Caco-2 (cell line): ENCODE results near the gene CALML3. TPM values are rescaled to one million over a fixed set of nuclear protein-coding genes. Genes with fewer than 3 reads are reported as not detected.

Source experiments
- BruUV-seq: library from RNA; stranded (reverse); fragments of 400-500 nt; replicated peaks from 2 replicates; lab custom pipeline; 2021; lab: Mats Ljungman, UMichigan
- CTCF ChIA-PET: fragments of 300-600 bp; sonication (Branson Sonifier 250); formaldehyde crosslinking; loops from one replicate; lab custom pipeline; 2022; ENCODE audit warnings: antibody characterized with exemption; lab: Charles Lee
- POLR2A ChIA-PET: fragments of 300-600 bp; sonication (Branson Sonifier 250); formaldehyde crosslinking; loops from one replicate; lab custom pipeline; 2022; ENCODE audit warnings: antibody characterized with exemption; lab: Charles Lee
- DNase-seq, 2 experiments: peaks; one replicate each; pipeline versions ENCODE4 v3.0.0 to v3.0.0-alpha.2; 2020 to 2022
- H3K27me3 ChIP-seq: replicated peaks from 2 replicates; pipeline ENCODE4 v1.6.0; 2011; ENCODE audit warnings: low read length; ENCODE audit not compliant: control insufficient read depth, insufficient read depth
- H3K36me3 ChIP-seq: 2 replicates; pipeline ENCODE4 v1.5.1; 2011; ENCODE audit warnings: low read length; ENCODE audit not compliant: control insufficient read depth, insufficient read depth
- H3K4me1 ChIP-seq: fragments of 250-450 bp; sonication (Bioruptor Pico); 2 replicates; pipeline ENCODE4 v1.5.1; 2020; ENCODE audit warnings: mild to moderate bottlenecking
- H3K4me3 ChIP-seq: 2 replicates; pipeline ENCODE4 v1.5.1; 2011; ENCODE audit warnings: low read depth, mild to moderate bottlenecking, control low read depth, low read length
- H3K9me3 ChIP-seq: fragments of 250-450 bp; sonication (Bioruptor Pico); 2 replicates; pipeline ENCODE4 v1.5.1; 2020; ENCODE audit warnings: mild to moderate bottlenecking, moderate library complexity
- H3K27ac Mint-ChIP-seq: one replicate; pipeline ENCODE4 v1.8.0; 2022; ENCODE audit warnings: mixed read lengths; ENCODE audit not compliant: unreplicated experiment
- H3K27me3 Mint-ChIP-seq: one replicate; pipeline ENCODE4 v1.8.0; 2022; ENCODE audit warnings: mixed read lengths; ENCODE audit not compliant: insufficient read depth, unreplicated experiment
- H3K36me3 Mint-ChIP-seq: one replicate; pipeline ENCODE4 v1.8.0; 2022; ENCODE audit warnings: mild to moderate bottlenecking, mixed read lengths; ENCODE audit not compliant: insufficient read depth, unreplicated experiment
- H3K4me1 Mint-ChIP-seq: one replicate; pipeline ENCODE4 v1.8.0; 2022; ENCODE audit warnings: low read depth, mixed read lengths; ENCODE audit not compliant: unreplicated experiment
- H3K4me3 Mint-ChIP-seq: one replicate; pipeline ENCODE4 v1.8.0; 2022; ENCODE audit warnings: mild to moderate bottlenecking, moderate library complexity, mixed read lengths; ENCODE audit not compliant: unreplicated experiment
- H3K9me3 Mint-ChIP-seq: one replicate; pipeline ENCODE4 v1.8.0; 2022; ENCODE audit warnings: mixed read lengths; ENCODE audit not compliant: unreplicated experiment
- intact Hi-C: fragments of 100-400 bp; cut with micrococcal nuclease; formaldehyde crosslinking; loops from one replicate; pipeline ENCODE4 v1.10.0; 2022; ENCODE audit not compliant: unreplicated experiment
- total RNA-seq: library from RNA; stranded (reverse); gene quantifications from 2 replicates; pipeline ENCODE4 v1.2.3, GENCODE V29; 2022
- TF ChIP-seq, protein P1 (sequence below), 2 experiments: fragments of 200-600 bp in 1 of 2; IDR thresholded peaks; 1 replicate in 1 of 2; 2 replicates in 1 of 2; pipeline versions ENCODE4 v1.5.1 to v1.8.0; 2011 to 2022; ENCODE audit warnings: antibody characterized with exemption in 1 of 2, control low read depth in 1 of 2, inconsistent platforms in 1 of 2, low read depth in 1 of 2, low read length in 1 of 2, mild to moderate bottlenecking in 1 of 2, moderate library complexity in 1 of 2; ENCODE audit not compliant: insufficient read depth in 1 of 2, severe bottlenecking in 1 of 2, unreplicated experiment in 1 of 2

CALML3 gene
- total RNA-seq, 1 experiment from 2014 or later = 0.18 TPM

DNA sequence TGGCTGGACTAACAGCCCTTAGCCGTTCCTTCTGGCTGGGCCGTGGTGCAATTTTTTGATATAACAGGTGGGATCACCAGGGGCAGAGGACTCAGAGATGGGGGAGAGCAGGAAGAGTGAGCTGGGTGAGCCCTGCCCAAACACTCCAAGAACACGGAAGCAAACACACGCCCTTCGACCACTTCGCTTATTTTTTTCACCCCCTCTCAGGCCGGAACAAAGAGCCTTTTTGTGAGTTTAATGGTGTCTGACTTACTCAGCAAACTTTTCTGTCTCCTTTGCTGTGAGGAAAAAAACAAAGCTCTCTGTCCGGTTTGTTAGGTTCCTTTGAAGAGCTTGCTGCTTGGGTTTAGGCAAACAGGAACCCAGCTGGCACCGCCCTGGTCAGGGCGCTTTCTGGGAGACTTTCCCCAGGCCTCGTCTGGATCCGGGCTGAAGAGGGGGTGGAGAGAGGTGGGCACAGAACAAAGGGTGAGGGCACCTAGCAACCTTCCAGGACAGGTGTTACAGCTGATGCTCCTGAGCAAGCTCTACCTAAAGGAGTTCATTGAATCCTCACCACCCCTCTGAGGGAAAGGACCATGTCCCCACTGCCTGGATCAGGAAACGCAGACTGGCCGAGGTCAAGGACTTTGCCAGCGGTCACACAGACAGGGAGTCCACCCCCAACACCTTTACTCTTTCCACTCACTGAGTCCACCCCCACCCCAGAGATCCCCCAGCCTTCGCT is 23.3 kb downstream of the CALML3 start:
- Histone ChIP-seq H3K9me3 (peaks cover 4% of the 10 kb centered on the region), H3K4me1 (peaks cover 65% of the 10 kb centered on the region), H3K36me3 (no peaks in the 10 kb centered on the region), H3K4me3 (no peak overlapping the region), H3K27me3 (no peaks in the 10 kb centered on the region)
- Mint-ChIP-seq H3K27ac (no peak overlapping the region), H3K4me1 (peaks cover 21% of the 10 kb centered on the region), H3K9me3 (no peaks in the 10 kb centered on the region), H3K27me3 (no peaks in the 10 kb centered on the region), H3K4me3 (no peak overlapping the region), H3K36me3 (no peaks in the 10 kb centered on the region)
- peak; percentile 65 to 75 for DNase-seq
- no TSS peak for BruUV-seq
- intact Hi-C loops = loop anchor here (1.0 to 2.0 kb wide), 2 partner anchors 19 to 30 kb away; no protein-coding TSS in a partner anchor
- ChIA-PET POLR2A (interaction anchor here (0.9 to 1.8 kb wide), 6 partner anchors 19 to 102 kb away, joined by 4 to 14 read pairs (median 5); no protein-coding TSS in a partner anchor), CTCF (interaction anchor here (0.6 to 1.5 kb wide), 5 partner anchors 19 to 450 kb away, joined by 4 to 9 read pairs (median 5); no protein-coding TSS in a partner anchor)
- TF ChIP-seq, protein P1, sequence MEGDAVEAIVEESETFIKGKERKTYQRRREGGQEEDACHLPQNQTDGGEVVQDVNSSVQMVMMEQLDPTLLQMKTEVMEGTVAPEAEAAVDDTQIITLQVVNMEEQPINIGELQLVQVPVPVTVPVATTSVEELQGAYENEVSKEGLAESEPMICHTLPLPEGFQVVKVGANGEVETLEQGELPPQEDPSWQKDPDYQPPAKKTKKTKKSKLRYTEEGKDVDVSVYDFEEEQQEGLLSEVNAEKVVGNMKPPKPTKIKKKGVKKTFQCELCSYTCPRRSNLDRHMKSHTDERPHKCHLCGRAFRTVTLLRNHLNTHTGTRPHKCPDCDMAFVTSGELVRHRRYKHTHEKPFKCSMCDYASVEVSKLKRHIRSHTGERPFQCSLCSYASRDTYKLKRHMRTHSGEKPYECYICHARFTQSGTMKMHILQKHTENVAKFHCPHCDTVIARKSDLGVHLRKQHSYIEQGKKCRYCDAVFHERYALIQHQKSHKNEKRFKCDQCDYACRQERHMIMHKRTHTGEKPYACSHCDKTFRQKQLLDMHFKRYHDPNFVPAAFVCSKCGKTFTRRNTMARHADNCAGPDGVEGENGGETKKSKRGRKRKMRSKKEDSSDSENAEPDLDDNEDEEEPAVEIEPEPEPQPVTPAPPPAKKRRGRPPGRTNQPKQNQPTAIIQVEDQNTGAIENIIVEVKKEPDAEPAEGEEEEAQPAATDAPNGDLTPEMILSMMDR (IDR thresholded peaks at IDR 0.05; ENCODE audit: insufficient read depth in 1 of 2, low read depth in 1 of 2, low read length in 1 of 2, severe bottlenecking in 1 of 2, unreplicated experiment in 1 of 2) = no peak

DNA sequence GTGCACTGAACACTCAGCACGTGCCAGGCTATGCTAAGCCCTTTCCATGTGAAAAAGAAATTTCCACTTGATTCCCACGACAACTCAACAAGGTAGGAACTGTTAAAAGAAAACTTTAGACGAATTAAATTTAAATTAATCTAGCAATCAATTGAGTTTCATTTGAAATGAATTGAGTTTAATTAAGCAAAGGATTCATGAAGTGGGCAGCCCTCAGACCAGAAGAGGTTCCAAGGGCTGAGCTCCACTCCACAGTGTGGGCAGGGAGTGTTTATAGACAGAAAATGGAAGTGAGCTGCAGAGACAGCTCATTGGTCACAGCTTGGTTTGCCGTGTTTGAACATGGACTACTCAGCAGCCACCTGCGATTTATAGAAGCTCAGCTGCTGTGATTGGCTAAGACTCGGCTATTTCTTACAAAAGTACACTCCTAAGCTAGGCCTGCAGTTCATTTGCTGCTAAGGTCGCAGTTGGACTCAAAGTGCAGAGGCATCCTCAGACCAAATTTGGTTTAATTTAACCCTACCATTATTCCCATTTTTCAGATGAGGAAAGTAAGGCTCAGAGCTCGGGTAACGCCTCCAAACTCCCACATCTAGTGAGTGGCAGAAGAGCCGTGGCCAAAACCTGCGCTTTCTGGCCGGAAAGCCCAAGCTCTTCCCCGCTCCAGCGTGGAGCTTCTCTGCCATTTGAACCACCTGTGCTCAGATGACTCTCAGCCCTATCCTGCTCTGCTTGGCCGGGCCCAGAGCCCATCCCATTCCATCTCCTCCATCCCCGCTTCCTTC is 24.9 kb downstream of the CALML3 start:
- Mint-ChIP-seq H3K9me3 (no peaks in the 10 kb centered on the region), H3K4me1 (peaks cover 24% of the 10 kb centered on the region), H3K36me3 (no peaks in the 10 kb centered on the region), H3K27me3 (no peaks in the 10 kb centered on the region), H3K4me3 (no peak overlapping the region), H3K27ac (no peak overlapping the region)
- no peak overlapping the region for H3K4me3 ChIP-seq
- DNase-seq = peak in 1 of 2 experiments; percentile 30
- TF ChIP-seq, protein P1 (IDR thresholded peaks at IDR 0.05; ENCODE audit: insufficient read depth in 1 of 2, low read depth in 1 of 2, low read length in 1 of 2, severe bottlenecking in 1 of 2, unreplicated experiment in 1 of 2) = no peak
- CTCF ChIA-PET = interaction anchor here (1.5 kb wide), 1 partner anchor 80 kb away, joined by 5 read pairs; no protein-coding TSS in a partner anchor
- H3K9me3 ChIP-seq = no peaks in the 10 kb centered on the region
- no peaks in the 10 kb centered on the region for H3K27me3 ChIP-seq
- no peaks in the 10 kb centered on the region for H3K36me3 ChIP-seq
- BruUV-seq = TSS peak; percentile 22
- POLR2A ChIA-PET = interaction anchor here (0.8 to 1.8 kb wide), 4 partner anchors 11 to 103 kb away, joined by 3 to 14 read pairs (median 5); no protein-coding TSS in a partner anchor
- intact Hi-C loops = loop anchor here (2.0 kb wide), 1 partner anchor 17 kb away; no protein-coding TSS in a partner anchor
- H3K4me1 ChIP-seq = peaks cover 70% of the 10 kb centered on the region

DNA sequence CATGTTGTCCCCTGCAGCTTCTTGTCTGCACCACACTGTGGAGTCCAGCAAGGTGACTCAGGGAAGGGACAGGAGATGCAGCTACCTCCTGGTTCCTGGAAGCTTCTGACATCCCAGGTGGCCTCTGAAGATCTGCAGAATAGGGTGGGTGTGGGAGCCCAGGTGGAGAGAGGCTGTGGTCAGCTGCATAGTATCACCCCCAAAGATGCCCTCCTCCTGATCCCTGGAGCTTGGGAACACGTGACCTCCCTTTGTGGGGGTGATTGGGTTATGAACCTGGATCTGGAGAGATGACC is 25.4 kb downstream of the CALML3 start:
- no peak overlapping the region for H3K4me3 Mint-ChIP-seq
- H3K27me3 Mint-ChIP-seq = no peaks in the 10 kb centered on the region
- ChIA-PET POLR2A (no interaction called here), CTCF (no interaction called here)
- no peaks in the 10 kb centered on the region for H3K9me3 ChIP-seq
- no peaks in the 10 kb centered on the region for H3K36me3 Mint-ChIP-seq
- H3K4me3 ChIP-seq = no peak overlapping the region
- intact Hi-C loops = no loop called here
- BruUV-seq = no TSS peak
- DNase-seq = peak in 1 of 2 experiments; percentile 30
- peaks cover 28% of the 10 kb centered on the region for H3K4me1 Mint-ChIP-seq
- H3K27ac Mint-ChIP-seq = no peak overlapping the region
- TF ChIP-seq, protein P1 (IDR thresholded peaks at IDR 0.05; ENCODE audit: insufficient read depth in 1 of 2, low read depth in 1 of 2, low read length in 1 of 2, severe bottlenecking in 1 of 2, unreplicated experiment in 1 of 2) = no peak
- peaks cover 74% of the 10 kb centered on the region for H3K4me1 ChIP-seq
- no peaks in the 10 kb centered on the region for H3K27me3 ChIP-seq
- no peaks in the 10 kb centered on the region for H3K9me3 Mint-ChIP-seq
- no peaks in the 10 kb centered on the region for H3K36me3 ChIP-seq
